Endothelial cell of umbilical vein (primary cell): ENCODE data around the gene PLEKHG5. TPM values are rescaled to one million over a fixed set of nuclear protein-coding genes. Genes with fewer than 3 reads are reported as not detected.

Source experiments
- BruUV-seq: library from RNA; stranded (reverse); fragments of 400-500 nt; replicated peaks from 2 replicates; lab custom pipeline; 2021; lab: Mats Ljungman, UMichigan
- CTCF ChIA-PET: fragments of 300-600, 350-600 bp; sonication (Branson Sonifier 250); formaldehyde crosslinking; loops from one replicate; lab custom pipeline; 2021; ENCODE audit warnings: antibody characterized with exemption, inconsistent platforms; lab: Charles Lee
- POLR2A ChIA-PET: fragments of 300-600, 350-600 bp; sonication (Branson Sonifier 250); formaldehyde crosslinking; loops from one replicate; lab custom pipeline; 2021; ENCODE audit warnings: antibody characterized with exemption, inconsistent platforms; lab: Charles Lee
- DNase-seq: peaks from one replicate; pipeline ENCODE4 v3.0.0-alpha.2; 2011; ENCODE audit warnings: low read depth, low spot score
- FAIRE-seq: peaks from 2 replicates; lab custom pipeline; 2011; peaks lifted over from hg19 to GRCh38; lab: Jason Lieb, UNC
- H2AFZ ChIP-seq: 2 replicates; pipeline ENCODE4 v1.6.0; 2012; ENCODE audit warnings: low read depth, low read length, control low read depth, inconsistent platforms
- H3K27ac ChIP-seq: 2 replicates; pipeline ENCODE4 v1.5.1; 2011; ENCODE audit warnings: low read depth, mild to moderate bottlenecking, control low read depth, low read length, moderate library complexity; ENCODE audit not compliant: insufficient read depth
- H3K27me3 ChIP-seq, 2 experiments: 2 replicates each; pipeline versions ENCODE4 v1.6.0 to v1.6.1; 2011; ENCODE audit warnings: low read length in 2 of 2, mixed read lengths in 1 of 2; ENCODE audit not compliant: control insufficient read depth in 2 of 2, insufficient read depth in 2 of 2
- H3K36me3 ChIP-seq, 2 experiments: 2 replicates in 1 of 2; 3 replicates in 1 of 2; pipeline ENCODE4 v1.5.1; 2011; ENCODE audit warnings: low read length in 2 of 2, mild to moderate bottlenecking in 1 of 2, moderate library complexity in 1 of 2; ENCODE audit not compliant: control insufficient read depth in 2 of 2, insufficient read depth in 2 of 2; ENCODE audit errors: extremely low read depth in 1 of 2
- H3K4me1 ChIP-seq: 3 replicates; pipeline ENCODE4 v1.5.1; 2011; ENCODE audit warnings: mild to moderate bottlenecking, low read length; ENCODE audit not compliant: control insufficient read depth, insufficient read depth; ENCODE audit errors: extremely low read depth
- H3K4me2 ChIP-seq: 2 replicates; pipeline ENCODE4 v1.6.1; 2011; ENCODE audit warnings: low read length, control low read depth, mixed read lengths; ENCODE audit not compliant: insufficient read depth
- H3K4me3 ChIP-seq, 3 experiments: fragments of 200-600 bp in 1 of 3; sonication (generic), shearing (Covaris generic) in 1 of 3; replicated peaks in 1 of 3; 2 replicates each; pipeline ENCODE4 v1.5.1; 2011 to 2016; ENCODE audit warnings: control low read depth in 3 of 3, low read length in 3 of 3, mild to moderate bottlenecking in 2 of 3, inconsistent platforms in 1 of 3, low read depth in 1 of 3, moderate library complexity in 1 of 3; ENCODE audit not compliant: insufficient read depth in 1 of 3
- H3K79me2 ChIP-seq: 2 replicates; pipeline ENCODE4 v1.6.0; 2012; ENCODE audit warnings: low read length, inconsistent platforms; ENCODE audit not compliant: control insufficient read depth, insufficient read depth
- H3K9ac ChIP-seq: replicated peaks from 2 replicates; pipeline ENCODE3; 2011; ENCODE audit warnings: low read length, control low read depth; ENCODE audit not compliant: insufficient read depth; ENCODE audit errors: extremely low read depth
- H3K9me1 ChIP-seq: replicated peaks from 3 replicates; pipeline ENCODE4 v1.6.0; 2011; ENCODE audit warnings: mild to moderate bottlenecking, low read length; ENCODE audit not compliant: control insufficient read depth, insufficient read depth; ENCODE audit errors: extremely low read depth
- H3K9me3 ChIP-seq: replicated peaks from 2 replicates; pipeline ENCODE4 v1.5.1; 2012; ENCODE audit warnings: low read length, inconsistent platforms; ENCODE audit not compliant: control insufficient read depth, insufficient read depth
- H4K20me1 ChIP-seq: replicated peaks from 2 replicates; pipeline ENCODE3; 2011; ENCODE audit warnings: mild to moderate bottlenecking, low read length; ENCODE audit not compliant: control insufficient read depth, insufficient read depth; ENCODE audit errors: extremely low read depth
- EZH2 ChIP-seq: IDR thresholded peaks from 2 replicates; pipeline ENCODE4 v1.6.1; 2012; ENCODE audit warnings: borderline replicate concordance, low read depth, mild to moderate bottlenecking, moderate library complexity, low read length, inconsistent platforms; ENCODE audit not compliant: severe bottlenecking
- FOS ChIP-seq: IDR thresholded peaks from 2 replicates; pipeline ENCODE4 v1.6.1; 2011; ENCODE audit warnings: mild to moderate bottlenecking, low read length, moderate library complexity, borderline replicate concordance; ENCODE audit not compliant: insufficient read depth
- GATA2 ChIP-seq: IDR thresholded peaks from 2 replicates; pipeline ENCODE4 v1.7.0; 2011; ENCODE audit warnings: low read depth, mild to moderate bottlenecking, moderate library complexity, mixed read lengths, low read length; ENCODE audit not compliant: insufficient read length, insufficient read depth
- POLR2A ChIP-seq: IDR thresholded peaks from 2 replicates; pipeline ENCODE4 v1.6.1; 2012; ENCODE audit warnings: low read depth, mild to moderate bottlenecking, control low read depth, low read length
- POLR2AphosphoS5 ChIP-seq: IDR thresholded peaks from 2 replicates; pipeline ENCODE4 v1.6.1; 2012; ENCODE audit warnings: low read depth, mild to moderate bottlenecking, control low read depth, low read length, moderate library complexity; ENCODE audit not compliant: insufficient read depth
- dilution Hi-C: fragments of 300-500 bp; cut with MboI; formaldehyde crosslinking; loops from one replicate; pipeline ENCODE4 v1.15.0; 2019; ENCODE audit warnings: low sequenced_read_pairs; ENCODE audit not compliant: extremely low pct_ligation_motif_present
- intact Hi-C: fragments of 100-400 bp; cut with micrococcal nuclease; formaldehyde crosslinking; loops from one replicate; pipeline ENCODE4 v1.10.0; 2022
- polyA plus RNA-seq, 4 experiments: library from polyadenylated mRNA; depleted of rRNA in 3 of 4; stranded (reverse) in 3 of 4; unstranded in 1 of 4; fragments of >200 nt; gene quantifications; 2 replicates each; pipeline versions ENCODE4 v1.2.1 to v1.2.3, GENCODE V29; 2011 to 2012; ENCODE audit warnings: missing spikeins in 1 of 4
- total RNA-seq: library from RNA; stranded (reverse); gene quantifications from 2 replicates; pipeline ENCODE4 v1.2.3, GENCODE V29; 2021
- TF ChIP-seq, protein P1 (sequence below): IDR thresholded peaks from 2 replicates; pipeline ENCODE4 v1.6.1; 2011; ENCODE audit not compliant: insufficient read depth, insufficient read length
- TF ChIP-seq, protein P2 (sequence below), 2 donors: IDR thresholded peaks; 1 replicate in 1 of 2; 2 replicates in 1 of 2; pipeline ENCODE4 v1.5.1; 2011; ENCODE audit warnings: low read length in 2 of 2, mild to moderate bottlenecking in 2 of 2, moderate library complexity in 2 of 2, control low read depth in 1 of 2, inconsistent platforms in 1 of 2, low read depth in 1 of 2; ENCODE audit not compliant: insufficient read depth in 1 of 2; ENCODE audit errors: extremely low read depth in 1 of 2

The PLEKHG5 gene
- total and polyA plus RNA-seq, 2 donors (not counting 3 experiments of a cell fraction or from before 2014, with no cell fraction given), result 30.6 to 56.9 TPM

DNA sequence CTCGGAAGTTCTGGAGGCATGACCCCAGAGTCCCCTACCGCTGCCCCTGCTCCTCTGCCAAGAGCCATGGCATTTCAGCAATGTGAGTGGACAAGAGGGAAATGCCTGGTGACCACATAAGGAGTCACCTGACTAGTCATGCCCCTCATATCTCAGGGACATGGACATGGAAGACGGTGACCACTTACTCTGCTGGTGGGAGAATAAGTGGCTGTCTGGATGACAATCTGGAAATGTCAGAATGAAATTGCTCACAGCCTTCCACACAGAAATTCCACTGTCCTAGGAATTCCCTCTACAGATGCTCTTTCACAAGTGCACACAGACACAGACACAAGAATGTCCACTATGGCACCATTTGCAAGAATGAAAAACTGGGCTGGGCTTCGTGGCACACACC, 24.3 kb upstream of the PLEKHG5 start:
- Histone ChIP-seq H3K9ac (no peak overlapping the region), H3K36me3 (no peaks in the 10 kb centered on the region), H3K27me3 (no peaks in the 10 kb centered on the region), H3K4me2 (no peak overlapping the region), H4K20me1 (no peaks in the 10 kb centered on the region), H3K9me1 (no peaks in the 10 kb centered on the region), H3K4me3 (no peak overlapping the region), H2AFZ (no peak overlapping the region), H3K9me3 (no peaks in the 10 kb centered on the region), H3K27ac (no peak overlapping the region), H3K4me1 (no peaks in the 10 kb centered on the region), H3K79me2 (no peaks in the 10 kb centered on the region)
- dilution Hi-C loops (no loop called here), intact Hi-C loops (no loop called here)
- DNase-seq (no peak), FAIRE-seq (no peak)
- BruUV-seq, result no TSS peak
- no peak for TF ChIP-seq POLR2AphosphoS5
- no peak for TF ChIP-seq FOS
- TF ChIP-seq, protein P1, sequence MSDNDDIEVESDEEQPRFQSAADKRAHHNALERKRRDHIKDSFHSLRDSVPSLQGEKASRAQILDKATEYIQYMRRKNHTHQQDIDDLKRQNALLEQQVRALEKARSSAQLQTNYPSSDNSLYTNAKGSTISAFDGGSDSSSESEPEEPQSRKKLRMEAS, result no peak
- no peak for TF ChIP-seq EZH2
- TF ChIP-seq, protein P2, sequence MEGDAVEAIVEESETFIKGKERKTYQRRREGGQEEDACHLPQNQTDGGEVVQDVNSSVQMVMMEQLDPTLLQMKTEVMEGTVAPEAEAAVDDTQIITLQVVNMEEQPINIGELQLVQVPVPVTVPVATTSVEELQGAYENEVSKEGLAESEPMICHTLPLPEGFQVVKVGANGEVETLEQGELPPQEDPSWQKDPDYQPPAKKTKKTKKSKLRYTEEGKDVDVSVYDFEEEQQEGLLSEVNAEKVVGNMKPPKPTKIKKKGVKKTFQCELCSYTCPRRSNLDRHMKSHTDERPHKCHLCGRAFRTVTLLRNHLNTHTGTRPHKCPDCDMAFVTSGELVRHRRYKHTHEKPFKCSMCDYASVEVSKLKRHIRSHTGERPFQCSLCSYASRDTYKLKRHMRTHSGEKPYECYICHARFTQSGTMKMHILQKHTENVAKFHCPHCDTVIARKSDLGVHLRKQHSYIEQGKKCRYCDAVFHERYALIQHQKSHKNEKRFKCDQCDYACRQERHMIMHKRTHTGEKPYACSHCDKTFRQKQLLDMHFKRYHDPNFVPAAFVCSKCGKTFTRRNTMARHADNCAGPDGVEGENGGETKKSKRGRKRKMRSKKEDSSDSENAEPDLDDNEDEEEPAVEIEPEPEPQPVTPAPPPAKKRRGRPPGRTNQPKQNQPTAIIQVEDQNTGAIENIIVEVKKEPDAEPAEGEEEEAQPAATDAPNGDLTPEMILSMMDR (IDR thresholded peaks at IDR 0.05; ENCODE audit: extremely low read depth in 1 of 2, insufficient read depth in 1 of 2, low read depth in 1 of 2, low read length in 2 of 2), result no peak
- no peak for TF ChIP-seq POLR2A
- no peak for TF ChIP-seq GATA2
- POLR2A ChIA-PET, result no interaction called here
- CTCF ChIA-PET, result interaction anchor here (1.0 to 4.5 kb wide), 2 partner anchors 8 to 25 kb away, joined by 3 to 32 read pairs; no protein-coding TSS in a partner anchor
